ENCODE results near the gene DVL3.

GRCh38 chr3:184156522-184156955, 1.4 kb downstream of the DVL3 start:
- no peak for TF ChIP-seq CTCF (IDR thresholded peaks at IDR 0.05)
- TF ChIP-seq EZH2 (IDR thresholded peaks at IDR 0.05; ENCODE audit: borderline replicate concordance, insufficient read depth, low read depth, low read length, poor library complexity, severe bottlenecking) = no peak
